Dermis blood vessel endothelial cell (primary cell): ENCODE measurements around the gene ARHGAP26. TPM values are rescaled to one million over a fixed set of nuclear protein-coding genes. Genes with fewer than 3 reads are reported as not detected.
A peak's percentile ranks its signal among the peaks of the same experiment; 100 is the strongest.
"Not testable (repeated sequence)": the region's sequence is repeated elsewhere in the genome, so short reads cannot be mapped to it uniquely, and the experiment has no call there.

Source experiments
- DNase-seq: peaks from one replicate; pipeline ENCODE4 v3.0.0; 2010
- total RNA-seq: library from RNA; depleted of rRNA; stranded (reverse); fragments of >200 nt; gene quantifications from 2 replicates; pipeline ENCODE4 v1.2.3, GENCODE V29; 2014

Gene ARHGAP26
- total RNA-seq, 1 donor from 2014 or later = 51.7 TPM

DNA sequence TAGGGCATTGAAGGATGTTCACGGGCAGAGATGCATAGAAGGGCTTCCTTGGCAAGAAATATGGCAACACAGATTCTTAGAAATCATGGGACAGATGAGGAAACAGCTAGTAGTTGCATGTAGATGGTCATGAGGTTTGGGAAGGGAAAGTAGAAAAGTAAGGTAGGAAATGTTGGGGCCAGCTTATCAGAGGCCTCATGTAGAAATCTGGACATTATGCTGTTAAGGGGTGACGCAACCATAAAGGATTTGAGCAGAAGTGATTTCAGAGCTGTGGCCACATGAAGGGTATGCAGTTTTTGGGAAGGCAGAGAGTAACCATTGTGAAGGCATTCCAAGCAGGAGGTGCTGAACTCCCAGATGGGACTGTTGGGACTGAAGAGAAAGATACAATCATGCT lies 224.0 kb downstream of the ARHGAP26 start:
- no peak for DNase-seq

DNA sequence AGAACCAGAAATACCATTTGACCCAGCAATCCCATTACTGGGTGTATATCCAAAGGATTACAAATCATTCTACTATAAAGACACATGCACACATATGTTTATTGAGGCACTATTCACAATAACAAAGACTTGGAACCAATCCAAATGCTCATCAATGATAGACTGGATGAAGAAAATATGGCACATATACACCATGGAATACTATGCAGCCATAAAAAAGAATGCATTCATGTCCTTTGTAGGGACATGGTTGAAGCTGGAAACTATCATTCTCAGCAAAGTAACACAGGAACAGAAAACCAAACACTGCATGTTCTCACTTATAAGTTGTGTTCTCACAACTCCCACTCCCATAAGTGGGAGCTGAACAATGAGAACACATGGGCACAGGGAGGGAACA lies 225.4 kb downstream of the ARHGAP26 start:
- not testable (repeated sequence) for DNase-seq

GRCh38 chr5:142997591-142997990 lies 227.4 kb downstream of the ARHGAP26 start:
- DNase-seq = no peak

DNA sequence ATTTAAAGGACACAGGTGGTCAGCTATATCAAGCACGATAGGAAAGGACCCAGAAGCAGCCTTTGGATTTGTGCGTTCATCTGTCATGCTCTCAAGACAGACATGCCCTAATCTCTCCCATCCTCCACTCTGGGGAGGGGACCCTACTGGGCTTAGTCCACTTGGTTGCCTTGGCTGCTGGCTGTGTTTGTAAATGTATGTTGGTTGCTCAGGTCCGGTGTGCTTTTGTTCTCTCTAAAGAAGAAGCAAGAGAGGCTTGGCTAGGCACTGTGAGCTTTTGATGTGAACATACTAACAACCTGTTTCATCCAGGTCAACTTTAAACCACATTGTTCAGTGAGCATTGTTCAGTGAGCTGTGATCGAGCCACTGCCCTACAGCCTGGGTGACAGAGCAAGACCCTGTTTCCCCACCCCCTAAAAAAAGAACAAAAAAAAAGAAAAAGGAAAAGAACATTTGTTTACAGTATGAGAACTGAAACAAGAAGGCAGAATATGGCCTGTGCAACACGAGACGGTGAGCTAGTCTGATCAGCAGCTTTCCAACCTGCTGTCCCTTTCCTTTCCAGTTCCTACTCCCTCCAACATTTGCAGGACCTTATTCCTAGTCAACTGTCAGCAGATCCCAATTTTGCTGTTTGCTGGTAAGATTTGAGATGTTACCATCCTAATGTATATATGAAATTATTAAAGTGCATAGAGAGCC lies 228.3 kb downstream of the ARHGAP26 start:
- no peak for DNase-seq

DNA sequence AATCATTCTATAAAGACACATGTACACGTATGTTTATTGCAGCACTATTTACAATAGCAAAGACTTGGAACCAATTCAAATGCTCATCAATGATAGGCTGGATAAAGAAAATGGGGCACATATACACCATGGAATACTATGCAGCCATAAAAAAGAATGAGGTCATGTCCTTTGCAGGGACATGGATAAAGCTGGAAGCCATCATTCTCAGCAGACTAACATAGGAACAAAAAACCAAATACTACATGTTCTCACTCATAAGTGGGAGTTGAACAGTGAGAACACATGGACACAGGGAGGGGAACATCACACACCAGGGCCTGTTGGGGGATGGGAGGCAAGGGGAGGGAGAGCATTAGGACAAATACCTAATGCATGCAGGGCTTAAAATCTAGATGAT lies 230.4 kb downstream of the ARHGAP26 start:
- DNase-seq = not testable (repeated sequence)

- DNase-seq = peak; percentile 69
Measured at GRCh38 chr5:143001764-143002351, 231.7 kb downstream of the ARHGAP26 start.

GRCh38 chr5:143002459-143003327 lies 232.5 kb downstream of the ARHGAP26 start:
- peak; percentile 97 for DNase-seq

- no peak for DNase-seq
Measured at GRCh38 chr5:143003328-143003636, 233.1 kb downstream of the ARHGAP26 start.

DNA sequence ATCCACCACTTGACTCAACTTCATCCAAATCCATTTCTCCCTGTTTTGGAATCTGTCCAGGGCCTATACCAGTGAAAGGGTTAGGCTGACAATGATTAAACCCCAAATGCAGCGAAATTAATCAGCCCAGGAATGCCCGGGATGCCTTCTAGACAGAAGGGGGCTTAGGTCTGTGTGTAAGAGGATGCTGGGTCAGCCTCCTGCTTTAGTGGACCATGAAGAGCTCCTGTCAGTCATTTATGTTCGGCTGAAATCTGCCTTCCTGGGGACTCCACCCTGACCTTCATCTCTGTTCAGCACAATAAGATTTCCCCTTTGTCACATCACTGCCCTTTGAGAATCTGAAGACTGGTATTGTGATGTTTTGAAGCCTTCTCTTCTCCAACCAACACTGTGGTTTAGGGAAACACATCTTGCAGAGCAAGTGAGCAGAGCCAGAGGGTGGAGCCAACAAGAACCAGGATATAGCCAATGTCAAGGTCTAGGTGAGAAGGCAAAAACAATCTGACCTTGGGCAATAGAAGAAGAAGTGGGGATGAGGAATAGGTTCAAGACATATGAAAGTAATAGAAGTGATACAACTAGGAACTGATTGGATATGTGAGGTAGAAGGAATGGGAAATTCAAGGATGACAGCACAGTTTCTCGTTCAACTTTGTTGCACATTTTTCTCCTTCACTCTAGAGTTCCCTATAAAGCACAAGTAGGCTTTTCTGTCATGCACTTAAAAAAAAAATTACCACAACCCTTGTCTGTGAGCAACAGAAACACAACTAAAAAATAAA lies 234.4 kb downstream of the ARHGAP26 start:
- no peak for DNase-seq

- no peak for DNase-seq
Measured at GRCh38 chr5:143006501-143006900, 236.3 kb downstream of the ARHGAP26 start.

DNA sequence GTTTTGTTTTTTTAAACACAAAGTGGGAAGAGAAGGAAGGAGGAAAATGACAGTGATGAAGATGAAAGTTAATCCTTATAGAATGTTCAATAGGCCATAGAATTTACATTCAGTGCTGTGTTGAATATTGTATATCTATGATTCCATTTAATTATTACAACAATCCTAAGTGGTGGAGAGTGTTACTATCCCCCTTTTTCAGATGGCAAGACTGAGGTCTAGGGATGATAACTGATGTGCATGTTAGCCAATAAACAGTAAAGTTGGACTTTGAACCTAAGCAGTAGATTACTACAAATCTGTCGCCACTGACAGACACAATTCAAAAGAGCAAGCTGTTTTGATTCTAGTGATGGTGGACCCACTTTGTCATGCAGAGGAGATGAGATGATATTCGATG lies 237.9 kb downstream of the ARHGAP26 start:
- no peak for DNase-seq

DNA sequence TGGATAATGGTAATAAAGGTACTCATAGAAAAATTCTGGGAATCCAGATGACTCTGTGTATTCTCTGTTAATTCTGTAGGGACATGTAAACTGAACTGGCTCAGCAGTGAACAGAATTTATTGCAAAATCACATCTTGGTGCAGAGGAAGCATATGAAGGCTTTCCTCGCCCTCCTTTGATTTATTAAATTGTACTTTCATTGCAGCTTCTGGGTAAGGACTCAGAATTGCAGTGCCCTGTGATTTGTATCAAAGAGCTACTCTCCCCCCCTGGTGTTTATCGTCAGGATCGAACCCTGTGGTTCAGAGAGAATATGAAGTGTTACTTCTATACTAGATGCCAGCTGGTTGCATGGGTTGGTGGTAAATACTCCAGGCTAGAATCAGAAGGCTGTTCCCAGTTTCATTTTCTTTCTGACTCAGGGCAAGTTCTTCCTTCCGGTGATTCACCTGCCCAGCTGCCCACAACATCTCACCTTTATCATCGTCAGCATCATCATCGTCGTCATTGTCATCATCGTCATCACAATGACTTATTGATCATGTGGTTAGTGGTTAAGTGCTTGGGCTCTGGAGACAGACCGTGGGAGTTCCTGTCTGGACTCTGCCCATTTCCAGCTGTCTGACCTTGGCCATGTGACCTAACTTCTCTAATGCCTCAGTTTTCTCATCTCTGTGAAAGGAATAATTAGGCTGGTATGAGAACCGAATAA lies 238.8 kb downstream of the ARHGAP26 start:
- DNase-seq = peak; percentile 90

GRCh38 chr5:143010351-143010750 lies 240.2 kb downstream of the ARHGAP26 start:
- DNase-seq = no peak

- no peak for DNase-seq
Measured at GRCh38 chr5:143011585-143011984, 241.4 kb downstream of the ARHGAP26 start.

- no peak for DNase-seq
Measured at GRCh38 chr5:143013176-143013891, 243.2 kb downstream of the ARHGAP26 start.

- DNase-seq = peak; percentile 46
Measured at GRCh38 chr5:143014017-143014651, 244.0 kb downstream of the ARHGAP26 start.

GRCh38 chr5:143016777-143017516 lies 246.8 kb downstream of the ARHGAP26 start:
- DNase-seq = peak; percentile 77

- no peak for DNase-seq
Measured at GRCh38 chr5:143017541-143017940, 247.4 kb downstream of the ARHGAP26 start.

- DNase-seq = no peak
Measured at GRCh38 chr5:143017992-143018391, 247.8 kb downstream of the ARHGAP26 start.

- DNase-seq = no peak
Measured at GRCh38 chr5:143019157-143019556, 249.0 kb downstream of the ARHGAP26 start.
